Measurements from ENCODE around the gene LCE1B.

LCE1B gene, protein sequence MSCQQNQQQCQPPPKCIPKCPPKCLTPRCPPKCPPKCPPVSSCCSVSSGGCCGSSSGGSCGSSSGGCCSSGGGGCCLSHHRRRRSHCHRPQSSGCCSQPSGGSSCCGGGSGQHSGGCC

DNA sequence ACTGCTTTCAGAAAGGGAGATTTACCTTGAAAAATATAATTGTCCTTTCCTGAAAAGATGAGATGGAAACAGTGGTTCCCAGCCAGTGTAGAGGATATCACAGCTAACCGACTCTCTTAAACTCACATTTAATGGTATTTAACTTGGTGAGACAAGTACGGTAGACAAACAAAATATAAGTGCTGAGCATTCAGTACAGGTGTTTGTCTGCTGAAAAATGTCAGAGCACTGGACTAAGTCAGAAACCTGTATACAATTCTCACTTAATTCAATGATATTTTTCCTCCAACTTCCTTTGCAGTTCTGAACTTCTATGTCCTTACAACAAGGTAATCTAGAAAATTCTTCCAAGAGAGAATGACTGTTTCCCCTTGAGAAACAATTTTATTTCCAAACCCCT, at the start of gene LCE1B:
Gene LCE1B, plus strand, starts transcription at position 301 of the 400 bp plus-strand sequence. CDS start 476 bp downstream, outside the sequence.
- no peak for DNase-seq (ENCODE audit: extremely low spot score)
- CTCF ChIA-PET: no interaction called here
- TF ChIP-seq, protein P1, sequence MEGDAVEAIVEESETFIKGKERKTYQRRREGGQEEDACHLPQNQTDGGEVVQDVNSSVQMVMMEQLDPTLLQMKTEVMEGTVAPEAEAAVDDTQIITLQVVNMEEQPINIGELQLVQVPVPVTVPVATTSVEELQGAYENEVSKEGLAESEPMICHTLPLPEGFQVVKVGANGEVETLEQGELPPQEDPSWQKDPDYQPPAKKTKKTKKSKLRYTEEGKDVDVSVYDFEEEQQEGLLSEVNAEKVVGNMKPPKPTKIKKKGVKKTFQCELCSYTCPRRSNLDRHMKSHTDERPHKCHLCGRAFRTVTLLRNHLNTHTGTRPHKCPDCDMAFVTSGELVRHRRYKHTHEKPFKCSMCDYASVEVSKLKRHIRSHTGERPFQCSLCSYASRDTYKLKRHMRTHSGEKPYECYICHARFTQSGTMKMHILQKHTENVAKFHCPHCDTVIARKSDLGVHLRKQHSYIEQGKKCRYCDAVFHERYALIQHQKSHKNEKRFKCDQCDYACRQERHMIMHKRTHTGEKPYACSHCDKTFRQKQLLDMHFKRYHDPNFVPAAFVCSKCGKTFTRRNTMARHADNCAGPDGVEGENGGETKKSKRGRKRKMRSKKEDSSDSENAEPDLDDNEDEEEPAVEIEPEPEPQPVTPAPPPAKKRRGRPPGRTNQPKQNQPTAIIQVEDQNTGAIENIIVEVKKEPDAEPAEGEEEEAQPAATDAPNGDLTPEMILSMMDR (IDR thresholded peaks at IDR 0.05; ENCODE audit: control extremely low read depth, extremely low read depth, low read depth, missing control alignments): no peak
- POLR2A ChIA-PET: no interaction called here

DNA sequence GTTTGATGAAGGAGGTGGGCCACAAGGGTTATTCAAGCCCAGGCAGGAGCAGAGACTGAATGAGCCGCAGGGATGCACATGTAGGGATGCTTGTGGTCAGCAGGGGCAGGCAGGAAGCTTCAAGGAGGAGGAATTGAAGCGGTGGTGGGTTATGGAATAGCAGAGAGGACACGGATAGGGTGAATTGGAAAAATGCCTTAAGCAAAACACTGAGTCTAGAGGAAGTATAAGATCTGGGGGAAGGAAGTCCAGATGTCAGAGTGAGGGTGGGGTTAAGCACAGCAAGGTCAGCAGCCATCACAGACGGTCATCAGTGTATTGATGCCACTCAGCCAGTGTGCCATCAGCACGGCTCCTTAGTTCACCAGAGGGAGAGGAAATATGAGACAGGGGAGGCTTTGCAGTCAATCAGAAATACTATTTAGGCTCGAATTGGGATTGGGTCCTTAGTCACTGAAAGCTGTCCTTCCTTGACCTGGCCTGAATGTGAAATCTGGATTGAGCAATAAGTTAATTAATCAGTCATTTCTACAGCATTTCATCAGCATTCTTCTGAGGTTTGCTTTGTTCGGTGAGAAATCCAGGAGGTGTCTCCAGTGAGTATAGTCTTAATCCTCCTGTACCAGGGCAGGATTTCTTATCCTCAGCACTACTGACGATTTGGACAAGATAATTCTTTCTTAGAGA, 42.8 kb upstream of the LCE1B start:
- ChIA-PET POLR2A (no interaction called here), CTCF (interaction anchor here (1.0 kb wide), 1 partner anchor 8 kb away, joined by 4 read pairs; no protein-coding TSS in a partner anchor)
- TF ChIP-seq, protein P1 (IDR thresholded peaks at IDR 0.05; ENCODE audit: control extremely low read depth, extremely low read depth, low read depth, missing control alignments): no peak
- no peak for DNase-seq (ENCODE audit: extremely low spot score)

DNA sequence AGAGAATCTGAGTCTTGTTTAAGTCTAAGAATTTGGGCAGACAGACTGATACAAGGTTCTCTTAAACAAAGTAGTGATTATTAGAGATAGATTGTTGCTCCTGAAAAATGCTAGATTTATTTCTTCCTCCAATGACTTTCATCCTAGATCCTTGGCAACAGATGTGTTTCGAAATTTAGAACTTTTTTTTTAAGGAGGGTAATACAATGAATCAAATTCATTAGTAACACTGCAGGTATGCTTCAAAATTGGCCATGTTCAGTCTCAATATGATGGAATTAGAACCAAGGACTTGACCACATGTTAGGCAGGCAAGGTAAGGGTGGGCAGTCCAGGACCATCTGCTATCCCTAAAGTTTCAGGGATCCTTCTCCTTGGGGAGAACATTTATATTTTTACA, 41.4 kb upstream of the LCE1B start:
- CTCF ChIA-PET: no interaction called here
- no peak for DNase-seq (ENCODE audit: extremely low spot score)
- TF ChIP-seq, protein P1 (IDR thresholded peaks at IDR 0.05; ENCODE audit: control extremely low read depth, extremely low read depth, low read depth, missing control alignments): no peak
- POLR2A ChIA-PET: no interaction called here

DNA sequence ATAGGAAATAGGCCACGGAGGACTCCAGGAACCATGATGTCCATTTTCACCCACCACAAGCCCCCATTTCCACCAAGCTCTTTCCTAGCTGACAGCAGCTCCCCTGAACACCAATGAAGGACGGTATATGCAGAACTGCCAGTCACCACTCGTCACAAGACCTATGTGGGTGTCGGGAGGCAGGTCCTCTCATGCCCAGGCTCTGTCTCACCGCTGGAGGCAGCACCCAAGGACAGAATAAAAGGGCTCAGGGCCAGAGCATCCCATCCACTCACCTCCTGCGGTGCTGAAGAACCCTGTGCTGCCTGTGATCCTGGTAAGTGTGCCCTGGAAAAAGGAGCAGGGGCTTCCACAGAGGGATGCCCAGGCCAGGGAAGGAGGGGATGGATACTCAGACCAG, 36.9 kb upstream of the LCE1B start, which contains the start of gene LCE1F:
Gene LCE1F, plus strand, starts transcription at position 266 of the 400 bp plus-strand sequence. CDS start 1,232 bp downstream, outside the sequence.
- ChIA-PET CTCF (no interaction called here), POLR2A (no interaction called here)
- DNase-seq (ENCODE audit: extremely low spot score): no peak
- TF ChIP-seq, protein P1 (IDR thresholded peaks at IDR 0.05; ENCODE audit: control extremely low read depth, extremely low read depth, low read depth, missing control alignments): no peak

DNA sequence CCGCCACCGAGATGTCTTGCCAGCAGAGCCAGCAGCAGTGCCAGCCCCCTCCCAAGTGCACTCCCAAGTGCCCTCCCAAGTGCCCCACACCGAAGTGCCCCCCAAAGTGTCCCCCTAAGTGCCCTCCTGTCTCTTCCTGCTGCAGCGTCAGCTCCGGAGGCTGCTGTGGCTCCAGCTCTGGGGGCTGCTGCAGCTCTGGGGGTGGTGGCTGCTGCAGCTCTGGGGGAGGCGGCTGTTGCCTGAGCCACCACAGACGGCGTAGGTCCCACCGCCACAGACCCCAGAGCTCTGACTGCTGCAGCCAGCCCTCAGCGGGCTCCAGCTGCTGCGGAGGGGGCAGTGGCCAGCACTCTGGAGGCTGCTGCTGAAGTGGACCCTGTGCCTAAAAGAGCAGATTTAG, 35.4 kb upstream of the LCE1B start:
- TF ChIP-seq, protein P1 (IDR thresholded peaks at IDR 0.05; ENCODE audit: control extremely low read depth, extremely low read depth, low read depth, missing control alignments): no peak
- CTCF ChIA-PET: no interaction called here
- no peak for DNase-seq (ENCODE audit: extremely low spot score)
- POLR2A ChIA-PET: no interaction called here

DNA sequence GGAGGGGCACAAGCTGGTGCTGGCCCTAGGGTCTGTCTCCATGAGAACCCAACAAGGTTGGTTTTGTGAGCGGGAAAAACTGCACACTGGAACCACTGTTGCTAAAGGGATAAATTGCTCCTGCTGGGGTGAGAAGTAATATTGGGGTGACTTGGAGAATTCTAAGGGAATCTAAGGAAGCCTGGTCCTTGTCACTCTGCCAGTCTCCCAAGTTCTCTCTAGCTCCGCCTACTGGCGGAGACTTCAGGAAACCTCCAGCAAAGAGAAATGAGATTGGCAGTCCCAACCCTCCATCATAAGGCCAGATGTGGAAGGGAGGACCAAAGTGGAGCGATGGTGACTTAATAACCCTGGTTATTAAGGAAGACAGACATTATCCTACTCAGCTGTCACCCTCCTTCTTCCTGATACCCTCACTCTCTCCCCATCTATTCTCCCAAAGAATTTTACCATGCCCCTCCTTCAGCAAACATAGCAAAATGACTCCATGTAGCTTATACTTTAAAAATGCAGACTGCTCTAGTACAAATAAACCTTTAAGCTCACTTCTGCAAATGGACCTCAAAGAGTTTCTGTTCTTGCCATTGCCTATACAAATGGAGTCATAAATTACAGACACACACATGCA, 34.1 kb upstream of the LCE1B start:
- CTCF ChIA-PET: interaction anchor here (1.1 to 1.3 kb wide), 4 partner anchors 9 to 124 kb away, joined by 4 to 5 read pairs (median 4); no protein-coding TSS in a partner anchor
- POLR2A ChIA-PET: no interaction called here
- no peak for DNase-seq (ENCODE audit: extremely low spot score)
- TF ChIP-seq, protein P1 (IDR thresholded peaks at IDR 0.05; ENCODE audit: control extremely low read depth, extremely low read depth, low read depth, missing control alignments): peak; percentile 32
